ENCODE measurements around the gene LRPAP1. TPM values are rescaled to one million over a fixed set of nuclear protein-coding genes. Genes with fewer than 3 reads are reported as not detected.
A peak's percentile ranks its signal among the peaks of the same experiment; 100 is the strongest.

The LRPAP1 gene
- polyA plus RNA-seq, 1 of the 3 experiments (the other 2 are of a cell fraction) = 209 TPM

DNA sequence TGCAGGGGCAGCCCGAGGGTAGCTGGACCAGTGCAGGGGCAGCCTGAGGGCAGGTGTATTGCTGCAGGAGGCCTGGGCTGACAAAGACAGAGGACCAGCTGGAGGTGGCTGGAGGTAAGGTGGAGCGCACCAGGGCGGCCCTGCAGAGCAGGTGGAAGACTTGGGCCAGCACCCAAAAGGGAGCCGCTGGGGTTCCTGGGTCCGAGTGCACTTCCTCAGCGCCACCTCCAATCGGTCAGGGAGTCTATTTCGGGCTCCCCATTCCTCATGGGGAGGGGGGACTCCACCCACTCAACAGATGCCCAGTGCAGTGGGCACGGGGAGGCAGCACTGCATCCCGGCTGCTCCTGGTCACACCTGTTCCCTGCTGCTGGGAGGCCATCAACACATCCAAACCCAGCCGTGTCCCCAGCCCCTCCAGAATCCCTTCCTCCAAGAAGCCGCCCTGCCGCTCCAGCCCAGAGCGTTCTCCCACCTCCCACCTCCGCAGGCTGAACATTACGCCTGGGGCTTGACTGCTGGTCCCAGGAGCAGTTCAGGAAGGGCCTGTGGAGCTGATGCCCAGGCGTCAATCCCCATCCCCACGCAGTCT lies 1.5 kb downstream of the LRPAP1 start (continued):
- TF ChIP-seq, protein P1, sequence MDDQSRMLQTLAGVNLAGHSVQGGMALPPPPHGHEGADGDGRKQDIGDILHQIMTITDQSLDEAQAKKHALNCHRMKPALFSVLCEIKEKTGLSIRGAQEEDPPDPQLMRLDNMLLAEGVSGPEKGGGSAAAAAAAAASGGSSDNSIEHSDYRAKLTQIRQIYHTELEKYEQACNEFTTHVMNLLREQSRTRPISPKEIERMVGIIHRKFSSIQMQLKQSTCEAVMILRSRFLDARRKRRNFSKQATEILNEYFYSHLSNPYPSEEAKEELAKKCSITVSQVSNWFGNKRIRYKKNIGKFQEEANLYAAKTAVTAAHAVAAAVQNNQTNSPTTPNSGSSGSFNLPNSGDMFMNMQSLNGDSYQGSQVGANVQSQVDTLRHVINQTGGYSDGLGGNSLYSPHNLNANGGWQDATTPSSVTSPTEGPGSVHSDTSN (IDR thresholded peaks at IDR 0.05) = no peak
- TF ChIP-seq JUND (IDR thresholded peaks at IDR 0.05) (no peak), MXI1 (IDR thresholded peaks at IDR 0.05; ENCODE audit: low read depth, low read length) (no peak), ELF1 (IDR thresholded peaks at IDR 0.05) (no peak), NFIC (IDR thresholded peaks at IDR 0.05; ENCODE audit: borderline replicate concordance) (no peak)

DNA sequence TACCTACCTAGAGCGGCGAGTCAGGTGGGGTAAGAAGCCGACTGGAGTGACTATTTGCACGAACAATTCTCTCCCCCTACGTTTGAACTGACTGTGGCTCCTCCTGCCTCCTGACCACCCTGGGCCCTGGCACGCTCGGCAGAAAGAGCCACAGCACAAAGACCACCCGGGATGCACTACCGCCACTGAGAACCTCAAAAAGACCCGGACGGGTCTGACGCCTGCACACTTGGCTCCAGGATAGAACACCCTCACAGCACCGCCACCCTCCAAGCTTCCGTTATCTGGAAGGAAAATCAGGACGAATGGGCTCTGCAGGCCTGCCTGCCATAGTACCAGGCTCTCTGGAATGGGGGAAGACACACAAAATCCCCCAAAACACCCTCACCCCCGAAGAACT lies 2.2 kb downstream of the LRPAP1 start:
- peaks cover 0 to 20% of the 10 kb centered on the region in 2 experiments for H3K36me3 ChIP-seq (replicated peaks in 1 of 2; ENCODE audit: control insufficient read depth in 1 of 2, insufficient read depth in 2 of 2, low read length in 1 of 2)
- H3K4me2 ChIP-seq = peak overlapping the region; percentile 95; the same call in 1 of the 2 replicates
- no peaks in the 10 kb centered on the region for H3F3A ChIP-seq (replicated peaks; ENCODE audit: insufficient read depth)
- whole genome bisulfite sequencing (ENCODE audit: low lambda C conversion rate) = 98% methylated on average over 14 of the region's 16 CpGs
- no peak overlapping the region for H3K4me3 ChIP-seq (ENCODE audit: low read depth in 2 of 2, low read length in 1 of 2)
- DNase-seq = no peak
- no peaks in the 10 kb centered on the region for H3K9me2 ChIP-seq
- H3K27ac ChIP-seq (ENCODE audit: low read depth in 2 of 2, low read length in 1 of 2) = no peak overlapping the region
- no peak for TF ChIP-seq TEAD4 (IDR thresholded peaks at IDR 0.05; ENCODE audit: borderline replicate concordance, insufficient read depth)
- TF ChIP-seq POLR2AphosphoS5 (IDR thresholded peaks at IDR 0.05; ENCODE audit: low read depth, low read length) = no peak
- TF ChIP-seq NFIC (IDR thresholded peaks at IDR 0.05; ENCODE audit: borderline replicate concordance) = no peak
- TF ChIP-seq, protein P1 (IDR thresholded peaks at IDR 0.05) = no peak
- peaks cover 52% of the 10 kb centered on the region for H4K20me1 ChIP-seq (ENCODE audit: insufficient read depth)
- no peaks in the 10 kb centered on the region for H3K9me3 ChIP-seq
- peaks cover 45% of the 10 kb centered on the region for H3K79me2 ChIP-seq (ENCODE audit: insufficient read depth)
- ChIA-PET CTCF (interaction anchor here (0.8 to 1.0 kb wide), 2 partner anchors 15 to 235 kb away, joined by 3 read pairs; no protein-coding TSS in a partner anchor), POLR2A (no interaction called here)
- H3K9ac ChIP-seq = no peak overlapping the region
- H2AFZ ChIP-seq (ENCODE audit: low read depth) = no peak overlapping the region
- no peaks in the 10 kb centered on the region for H3K27me3 ChIP-seq (ENCODE audit: insufficient read depth)
- peaks cover 0 to 20% of the 10 kb centered on the region in 2 experiments; a peak in 1 of 4 replicates for H3K4me1 ChIP-seq (ENCODE audit: control insufficient read depth in 1 of 2, insufficient read depth in 2 of 2, low read depth in 1 of 2, low read length in 1 of 2)

DNA sequence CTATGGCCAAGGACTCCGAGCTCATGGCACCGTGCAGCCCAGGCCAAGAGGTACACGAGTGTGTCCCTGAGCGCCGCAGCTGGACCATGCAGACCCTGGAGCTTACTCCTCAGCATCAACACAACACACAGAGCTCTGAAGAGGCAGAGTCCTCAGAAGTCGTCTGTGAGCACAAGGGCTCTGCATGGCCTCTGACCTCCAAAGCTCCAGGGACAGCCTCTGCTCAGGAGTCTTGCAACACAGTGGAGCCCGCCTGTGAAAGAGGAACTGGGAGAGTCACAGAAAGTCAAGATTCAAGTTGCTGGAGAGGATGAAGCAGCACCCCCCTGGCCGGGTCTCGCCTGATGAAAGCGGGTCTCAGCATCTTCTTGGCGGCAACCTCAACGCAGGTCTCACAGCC lies 2.9 kb downstream of the LRPAP1 start:
- no peak for DNase-seq
- H3K36me3 ChIP-seq (replicated peaks in 1 of 2; ENCODE audit: control insufficient read depth in 1 of 2, insufficient read depth in 2 of 2, low read length in 1 of 2) = peaks cover 0 to 26% of the 10 kb centered on the region in 2 experiments
- H3K4me1 ChIP-seq (ENCODE audit: control insufficient read depth in 1 of 2, insufficient read depth in 2 of 2, low read depth in 1 of 2, low read length in 1 of 2) = peaks cover 0 to 20% of the 10 kb centered on the region in 2 experiments; a peak in 1 of 4 replicates
- no peaks in the 10 kb centered on the region for H3K27me3 ChIP-seq (ENCODE audit: insufficient read depth)
- no peak overlapping the region for H3K27ac ChIP-seq (ENCODE audit: low read depth in 2 of 2, low read length in 1 of 2)
- WGBS (ENCODE audit: low lambda C conversion rate) = 99% methylated on average over 11 of the region's 12 CpGs
- H3F3A ChIP-seq (replicated peaks; ENCODE audit: insufficient read depth) = no peaks in the 10 kb centered on the region
- no peak overlapping the region for H3K4me2 ChIP-seq
- H3K9me2 ChIP-seq = no peaks in the 10 kb centered on the region
- H3K79me2 ChIP-seq (ENCODE audit: insufficient read depth) = peaks cover 45% of the 10 kb centered on the region
- no peaks in the 10 kb centered on the region for H3K9me3 ChIP-seq
- ChIA-PET POLR2A (no interaction called here), CTCF (interaction anchor here (2.2 kb wide), 1 partner anchor 16 kb away, joined by 6 read pairs; no protein-coding TSS in a partner anchor)
- H2AFZ ChIP-seq (ENCODE audit: low read depth) = no peak overlapping the region
- no peak for TF ChIP-seq RXRA (IDR thresholded peaks at IDR 0.05; ENCODE audit: borderline replicate concordance, low read depth)
- TF ChIP-seq JUND (IDR thresholded peaks at IDR 0.05) = no peak
- TF ChIP-seq, protein P1 (IDR thresholded peaks at IDR 0.05) = no peak
- no peak for TF ChIP-seq FOSL2 (IDR thresholded peaks at IDR 0.05; ENCODE audit: borderline replicate concordance, low read depth)
- TF ChIP-seq, protein P2, sequence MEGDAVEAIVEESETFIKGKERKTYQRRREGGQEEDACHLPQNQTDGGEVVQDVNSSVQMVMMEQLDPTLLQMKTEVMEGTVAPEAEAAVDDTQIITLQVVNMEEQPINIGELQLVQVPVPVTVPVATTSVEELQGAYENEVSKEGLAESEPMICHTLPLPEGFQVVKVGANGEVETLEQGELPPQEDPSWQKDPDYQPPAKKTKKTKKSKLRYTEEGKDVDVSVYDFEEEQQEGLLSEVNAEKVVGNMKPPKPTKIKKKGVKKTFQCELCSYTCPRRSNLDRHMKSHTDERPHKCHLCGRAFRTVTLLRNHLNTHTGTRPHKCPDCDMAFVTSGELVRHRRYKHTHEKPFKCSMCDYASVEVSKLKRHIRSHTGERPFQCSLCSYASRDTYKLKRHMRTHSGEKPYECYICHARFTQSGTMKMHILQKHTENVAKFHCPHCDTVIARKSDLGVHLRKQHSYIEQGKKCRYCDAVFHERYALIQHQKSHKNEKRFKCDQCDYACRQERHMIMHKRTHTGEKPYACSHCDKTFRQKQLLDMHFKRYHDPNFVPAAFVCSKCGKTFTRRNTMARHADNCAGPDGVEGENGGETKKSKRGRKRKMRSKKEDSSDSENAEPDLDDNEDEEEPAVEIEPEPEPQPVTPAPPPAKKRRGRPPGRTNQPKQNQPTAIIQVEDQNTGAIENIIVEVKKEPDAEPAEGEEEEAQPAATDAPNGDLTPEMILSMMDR (IDR thresholded peaks at IDR 0.05) = no peak
- TF ChIP-seq, protein P3, sequence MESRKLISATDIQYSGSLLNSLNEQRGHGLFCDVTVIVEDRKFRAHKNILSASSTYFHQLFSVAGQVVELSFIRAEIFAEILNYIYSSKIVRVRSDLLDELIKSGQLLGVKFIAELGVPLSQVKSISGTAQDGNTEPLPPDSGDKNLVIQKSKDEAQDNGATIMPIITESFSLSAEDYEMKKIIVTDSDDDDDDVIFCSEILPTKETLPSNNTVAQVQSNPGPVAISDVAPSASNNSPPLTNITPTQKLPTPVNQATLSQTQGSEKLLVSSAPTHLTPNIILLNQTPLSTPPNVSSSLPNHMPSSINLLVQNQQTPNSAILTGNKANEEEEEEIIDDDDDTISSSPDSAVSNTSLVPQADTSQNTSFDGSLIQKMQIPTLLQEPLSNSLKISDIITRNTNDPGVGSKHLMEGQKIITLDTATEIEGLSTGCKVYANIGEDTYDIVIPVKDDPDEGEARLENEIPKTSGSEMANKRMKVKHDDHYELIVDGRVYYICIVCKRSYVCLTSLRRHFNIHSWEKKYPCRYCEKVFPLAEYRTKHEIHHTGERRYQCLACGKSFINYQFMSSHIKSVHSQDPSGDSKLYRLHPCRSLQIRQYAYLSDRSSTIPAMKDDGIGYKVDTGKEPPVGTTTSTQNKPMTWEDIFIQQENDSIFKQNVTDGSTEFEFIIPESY (IDR thresholded peaks at IDR 0.05; ENCODE audit: borderline replicate concordance, low read depth) = no peak
- TF ChIP-seq ELF1 (IDR thresholded peaks at IDR 0.05) = no peak
- no peak for TF ChIP-seq NFIC (IDR thresholded peaks at IDR 0.05; ENCODE audit: borderline replicate concordance)
- TF ChIP-seq TCF12 (IDR thresholded peaks at IDR 0.05) = no peak
- no peak for TF ChIP-seq EP300 (IDR thresholded peaks at IDR 0.05; ENCODE audit: borderline replicate concordance in 1 of 2, low read depth in 1 of 2, low read length in 1 of 2)
- no peak for TF ChIP-seq EZH2phosphoT487 (IDR thresholded peaks at IDR 0.05; ENCODE audit: borderline replicate concordance, low read depth)
- TF ChIP-seq YY1 (IDR thresholded peaks at IDR 0.05; ENCODE audit: low read depth) = no peak
- H4K20me1 ChIP-seq (ENCODE audit: insufficient read depth) = peaks cover 52% of the 10 kb centered on the region
- H3K9ac ChIP-seq = no peak overlapping the region
- H3K4me3 ChIP-seq (ENCODE audit: low read depth in 2 of 2, low read length in 1 of 2) = no peak overlapping the region

Measured in SK-N-SH (cell line).